WTC11 (cell line): ENCODE results near the gene IPO8. TPM values are rescaled to one million over a fixed set of nuclear protein-coding genes. Genes with fewer than 3 reads are reported as not detected.

Experiments
- ATAC-seq: fragments of 200-7000 bp; cut with Tn5 transposase; 2 replicates; pipeline ENCODE4 v1.10.0; 2021; ENCODE audit warnings: mild to moderate bottlenecking, moderate library complexity
- CTCF ChIA-PET: fragments of 300-600 bp; sonication (Branson Sonifier 250); formaldehyde crosslinking; loops from one replicate; lab custom pipeline; 2021; ENCODE audit warnings: antibody characterized with exemption; lab: Charles Lee
- POLR2A ChIA-PET: fragments of 350-600 bp; sonication (Branson Sonifier 250); formaldehyde crosslinking; loops from one replicate; lab custom pipeline; 2021; ENCODE audit warnings: antibody characterized with exemption; lab: Charles Lee
- DNase-seq: peaks from one replicate; pipeline ENCODE4 v3.0.0; 2021; ENCODE audit warnings: low spot score
- H3K27ac Mint-ChIP-seq: 2 replicates; pipeline ENCODE4 v1.8.0; 2021; ENCODE audit warnings: mixed read lengths
- H3K27me3 Mint-ChIP-seq: 2 replicates; pipeline ENCODE4 v1.8.0; 2021; ENCODE audit warnings: low read depth, mild to moderate bottlenecking, moderate library complexity, mixed read lengths
- H3K36me3 Mint-ChIP-seq: 2 replicates; pipeline ENCODE4 v1.8.0; 2021; ENCODE audit warnings: mixed read lengths
- H3K4me1 Mint-ChIP-seq: 2 replicates; pipeline ENCODE4 v1.8.0; 2022; ENCODE audit warnings: mixed read lengths
- H3K4me3 Mint-ChIP-seq: 2 replicates; pipeline ENCODE4 v1.8.0; 2021; ENCODE audit warnings: mild to moderate bottlenecking, moderate library complexity, mixed read lengths
- H3K9me3 Mint-ChIP-seq: 2 replicates; pipeline ENCODE4 v1.8.0; 2021; ENCODE audit warnings: mixed read lengths
- CREM ChIP-seq: sonication (generic); formaldehyde crosslinking; IDR thresholded peaks from 2 replicates; pipeline ENCODE4 v1.8.1; 2022; ENCODE audit warnings: mild to moderate bottlenecking, missing genetic modification reagents, moderate library complexity
- ELF4 ChIP-seq: sonication (generic); formaldehyde crosslinking; IDR thresholded peaks from 2 replicates; pipeline ENCODE4 v1.8.1; 2022; ENCODE audit warnings: low read depth, mild to moderate bottlenecking, moderate library complexity, missing genetic modification reagents
- GABPB1 ChIP-seq: sonication (generic); formaldehyde crosslinking; IDR thresholded peaks from 2 replicates; pipeline ENCODE4 v1.8.1; 2023; ENCODE audit warnings: mild to moderate bottlenecking, missing genetic modification reagents
- JUN ChIP-seq: sonication (generic); formaldehyde crosslinking; IDR thresholded peaks from 2 replicates; pipeline ENCODE4 v1.8.0; 2023; ENCODE audit warnings: mild to moderate bottlenecking, missing genetic modification reagents
- MYBL2 ChIP-seq: sonication (generic); formaldehyde crosslinking; IDR thresholded peaks from 2 replicates; pipeline ENCODE4 v1.8.1; 2023; ENCODE audit warnings: mild to moderate bottlenecking, moderate library complexity, missing genetic modification reagents
- NR1H2 ChIP-seq: sonication (generic); formaldehyde crosslinking; IDR thresholded peaks from 2 replicates; pipeline ENCODE4 v1.9.0; 2021; ENCODE audit warnings: mild to moderate bottlenecking, moderate library complexity, missing genetic modification reagents
- NR2C2 ChIP-seq: sonication (generic); formaldehyde crosslinking; IDR thresholded peaks from 2 replicates; pipeline ENCODE4 v1.8.0; 2022; ENCODE audit warnings: mild to moderate bottlenecking, missing genetic modification reagents
- OVOL2 ChIP-seq: fragments of 250-450 bp; sonication (Bioruptor Pico); IDR thresholded peaks from 2 replicates; pipeline ENCODE4 v1.9.0; 2021; ENCODE audit warnings: mild to moderate bottlenecking, borderline replicate concordance
- SOX15 ChIP-seq: fragments of 250-450 bp; sonication (Bioruptor Pico); IDR thresholded peaks from 2 replicates; pipeline ENCODE4 v1.9.0; 2021; ENCODE audit warnings: mild to moderate bottlenecking
- TCF7 ChIP-seq: sonication (generic); formaldehyde crosslinking; IDR thresholded peaks from 2 replicates; pipeline ENCODE4 v1.8.0; 2022; ENCODE audit warnings: mild to moderate bottlenecking, low read depth, missing genetic modification reagents, moderate library complexity
- TEAD4 ChIP-seq: sonication (generic); formaldehyde crosslinking; IDR thresholded peaks from 2 replicates; pipeline ENCODE4 v1.8.0; 2022; ENCODE audit warnings: mild to moderate bottlenecking, missing genetic modification reagents
- TP53 ChIP-seq: sonication (generic); formaldehyde crosslinking; IDR thresholded peaks from 2 replicates; pipeline ENCODE4 v1.8.1; 2023; ENCODE audit warnings: mild to moderate bottlenecking, missing genetic modification reagents
- ZBTB21 ChIP-seq: sonication (generic); formaldehyde crosslinking; IDR thresholded peaks from 2 replicates; pipeline ENCODE4 v1.8.1; 2023; ENCODE audit warnings: mild to moderate bottlenecking, missing genetic modification reagents, borderline replicate concordance
- ZNF232 ChIP-seq: sonication (generic); formaldehyde crosslinking; IDR thresholded peaks from 2 replicates; pipeline ENCODE4 v1.8.0; 2022; ENCODE audit warnings: mild to moderate bottlenecking, missing genetic modification reagents
- ZNF263 ChIP-seq: sonication (generic); formaldehyde crosslinking; IDR thresholded peaks from 2 replicates; pipeline ENCODE4 v1.8.1; 2022; ENCODE audit warnings: low read depth, mild to moderate bottlenecking, moderate library complexity, missing genetic modification reagents
- ZNF317 ChIP-seq: sonication (generic); formaldehyde crosslinking; IDR thresholded peaks from 2 replicates; pipeline ENCODE4 v1.8.1; 2023; ENCODE audit warnings: low read depth, mild to moderate bottlenecking, moderate library complexity, missing genetic modification reagents, borderline replicate concordance
- ZNF416 ChIP-seq: fragments of 250-450 bp; sonication (Bioruptor Pico); IDR thresholded peaks from 2 replicates; pipeline ENCODE4 v1.9.0; 2021; ENCODE audit warnings: mild to moderate bottlenecking, inconsistent platforms
- ZNF671 ChIP-seq: fragments of 250-450 bp; sonication (Bioruptor Pico); IDR thresholded peaks from 2 replicates; pipeline ENCODE4 v1.8.0; 2021; ENCODE audit warnings: mild to moderate bottlenecking
- total RNA-seq: library from RNA; stranded (reverse); gene quantifications from 3 replicates; pipeline ENCODE4 v1.2.3, GENCODE V29; 2021
- TF ChIP-seq, protein P1 (sequence below): fragments of 250-450 bp; sonication (Bioruptor Pico); IDR thresholded peaks from 2 replicates; pipeline ENCODE4 v2.1.2; 2022; ENCODE audit warnings: mild to moderate bottlenecking, moderate library complexity
- TF ChIP-seq, protein P2 (sequence below): sonication (generic); formaldehyde crosslinking; IDR thresholded peaks from 2 replicates; pipeline ENCODE4 v1.8.1; 2023; ENCODE audit warnings: mild to moderate bottlenecking, missing genetic modification reagents, moderate library complexity
- TF ChIP-seq, protein P3 (sequence below): sonication (generic); formaldehyde crosslinking; IDR thresholded peaks from 2 replicates; pipeline ENCODE4 v1.8.1; 2023; ENCODE audit warnings: mild to moderate bottlenecking, missing genetic modification reagents, moderate library complexity
- TF ChIP-seq, protein P4 (sequence below): sonication (generic); formaldehyde crosslinking; conservative IDR thresholded peaks from 2 replicates; pipeline ENCODE4 v1.8.1; 2023; ENCODE audit warnings: mild to moderate bottlenecking, low read depth, missing genetic modification reagents, moderate library complexity
- TF ChIP-seq, protein P5 (sequence below): sonication (generic); formaldehyde crosslinking; IDR thresholded peaks from 2 replicates; pipeline ENCODE4 v1.8.1; 2023; ENCODE audit warnings: mild to moderate bottlenecking, missing genetic modification reagents
- TF ChIP-seq, protein P6 (sequence below): fragments of 250-450 bp; sonication (Bioruptor Pico); IDR thresholded peaks from 2 replicates; pipeline ENCODE4 v1.9.0; 2021; ENCODE audit warnings: mild to moderate bottlenecking

IPO8 gene
- total RNA-seq, 1 experiment from 2014 or later = 44.8 TPM

DNA sequence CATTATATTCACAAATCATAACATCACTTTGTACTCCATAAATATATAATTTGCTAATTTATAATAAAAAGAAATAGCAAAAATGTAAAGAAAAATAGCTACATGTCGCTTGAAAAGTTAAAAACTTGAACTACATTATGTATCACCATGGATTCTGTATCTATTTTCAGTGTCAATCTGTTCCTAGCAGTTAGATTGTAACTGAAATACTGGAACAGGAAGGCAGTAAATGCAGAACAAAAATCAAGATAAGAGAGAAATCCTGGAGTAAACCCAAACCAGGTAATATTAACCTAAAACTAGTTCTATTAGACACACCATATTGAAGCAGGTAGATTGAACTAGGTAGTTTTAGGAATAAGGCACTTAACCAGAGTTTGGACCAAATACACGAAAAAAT is 60.3 kb downstream of the IPO8 start:
- ChIA-PET POLR2A (no interaction called here), CTCF (no interaction called here)
- Mint-ChIP-seq H3K4me1 (no peaks in the 10 kb centered on the region), H3K36me3 (peaks cover 33% of the 10 kb centered on the region)
- no peak for DNase-seq
- no peak for TF ChIP-seq ZNF317 (CRISPR knock-in tag)
- TF ChIP-seq TCF7 (CRISPR knock-in tag) = no peak
- no peak for TF ChIP-seq ZNF232 (CRISPR knock-in tag)
- TF ChIP-seq, protein P1, sequence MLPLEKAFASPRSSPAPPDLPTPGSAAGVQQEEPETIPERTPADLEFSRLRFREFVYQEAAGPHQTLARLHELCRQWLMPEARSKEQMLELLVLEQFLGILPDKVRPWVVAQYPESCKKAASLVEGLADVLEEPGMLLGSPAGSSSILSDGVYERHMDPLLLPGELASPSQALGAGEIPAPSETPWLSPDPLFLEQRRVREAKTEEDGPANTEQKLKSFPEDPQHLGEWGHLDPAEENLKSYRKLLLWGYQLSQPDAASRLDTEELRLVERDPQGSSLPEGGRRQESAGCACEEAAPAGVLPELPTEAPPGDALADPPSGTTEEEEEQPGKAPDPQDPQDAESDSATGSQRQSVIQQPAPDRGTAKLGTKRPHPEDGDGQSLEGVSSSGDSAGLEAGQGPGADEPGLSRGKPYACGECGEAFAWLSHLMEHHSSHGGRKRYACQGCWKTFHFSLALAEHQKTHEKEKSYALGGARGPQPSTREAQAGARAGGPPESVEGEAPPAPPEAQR (CRISPR knock-in tag) = no peak
- TF ChIP-seq, all 79 proteins: peak for 0
- no peaks in the 10 kb centered on the region for H3K27me3 Mint-ChIP-seq
- H3K4me3 Mint-ChIP-seq = no peak overlapping the region
- H3K27ac Mint-ChIP-seq = no peak overlapping the region
- ATAC-seq = no peak
- H3K9me3 Mint-ChIP-seq = no peaks in the 10 kb centered on the region

DNA sequence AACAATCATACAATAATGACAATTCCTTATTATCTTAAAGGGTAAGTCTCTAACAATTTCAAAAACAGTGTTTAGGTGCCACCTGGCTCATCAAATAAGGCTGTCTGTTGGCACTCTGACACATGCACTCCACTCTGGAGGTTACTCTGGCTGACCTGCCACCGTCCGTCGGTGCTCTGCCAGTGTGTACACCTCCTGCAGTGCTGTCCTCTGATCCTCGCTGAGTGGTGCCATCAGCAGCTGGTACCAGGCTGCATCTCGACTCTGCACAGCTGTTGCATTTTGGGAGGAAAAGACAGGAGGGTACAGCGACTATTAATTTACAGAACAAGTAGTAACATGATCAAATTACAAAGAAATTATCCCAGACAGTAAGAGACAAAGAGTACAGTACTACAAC is 63.9 kb downstream of the IPO8 start:
- DNase-seq = no peak
- TF ChIP-seq ELF4 (CRISPR knock-in tag) (no peak), ZNF416 (no peak), GABPB1 (CRISPR knock-in tag) (no peak), ZNF263 (CRISPR knock-in tag) (no peak), JUN (CRISPR knock-in tag) (no peak)
- TF ChIP-seq, protein P2, sequence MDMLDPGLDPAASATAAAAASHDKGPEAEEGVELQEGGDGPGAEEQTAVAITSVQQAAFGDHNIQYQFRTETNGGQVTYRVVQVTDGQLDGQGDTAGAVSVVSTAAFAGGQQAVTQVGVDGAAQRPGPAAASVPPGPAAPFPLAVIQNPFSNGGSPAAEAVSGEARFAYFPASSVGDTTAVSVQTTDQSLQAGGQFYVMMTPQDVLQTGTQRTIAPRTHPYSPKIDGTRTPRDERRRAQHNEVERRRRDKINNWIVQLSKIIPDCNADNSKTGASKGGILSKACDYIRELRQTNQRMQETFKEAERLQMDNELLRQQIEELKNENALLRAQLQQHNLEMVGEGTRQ = no peak
- H3K27me3 Mint-ChIP-seq = no peaks in the 10 kb centered on the region
- ChIA-PET CTCF (no interaction called here), POLR2A (no interaction called here)
- peaks cover 27% of the 10 kb centered on the region for H3K36me3 Mint-ChIP-seq
- no peak for ATAC-seq
- H3K9me3 Mint-ChIP-seq = no peaks in the 10 kb centered on the region
- H3K4me1 Mint-ChIP-seq = no peaks in the 10 kb centered on the region
- H3K4me3 Mint-ChIP-seq = no peak overlapping the region
- H3K27ac Mint-ChIP-seq = no peak overlapping the region

DNA sequence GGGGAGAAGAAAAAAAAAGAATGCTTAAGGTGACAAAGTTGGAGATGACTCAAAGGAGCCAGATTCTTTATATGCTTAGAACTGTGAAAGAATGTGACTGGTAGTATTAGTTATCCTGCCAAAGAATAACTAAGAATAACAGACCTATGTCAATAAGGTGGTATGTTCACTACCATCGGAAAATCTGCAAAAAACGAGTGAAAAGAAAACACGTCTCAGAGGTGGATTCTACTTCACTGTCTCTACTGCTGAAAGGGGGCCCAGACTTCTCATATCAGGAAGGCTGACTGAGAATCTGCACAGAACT is 64.7 kb downstream of the IPO8 start:
- POLR2A ChIA-PET = no interaction called here
- ATAC-seq (no peak), DNase-seq (no peak)
- Mint-ChIP-seq H3K9me3 (no peaks in the 10 kb centered on the region), H3K4me3 (no peak overlapping the region), H3K4me1 (no peaks in the 10 kb centered on the region), H3K27me3 (no peaks in the 10 kb centered on the region)
- TF ChIP-seq ZBTB21 (CRISPR knock-in tag) (no peak), TP53 (CRISPR knock-in tag) (no peak), NR1H2 (CRISPR knock-in tag) (no peak), OVOL2 (CRISPR knock-in tag) (no peak), ELF4 (CRISPR knock-in tag) (no peak), SOX15 (CRISPR knock-in tag) (no peak), TEAD4 (CRISPR knock-in tag) (no peak), NR2C2 (no peak), MYBL2 (CRISPR knock-in tag) (no peak), ZNF671 (CRISPR knock-in tag) (no peak), TCF7 (CRISPR knock-in tag) (no peak), CREM (CRISPR knock-in tag) (no peak)
- TF ChIP-seq, protein P3, sequence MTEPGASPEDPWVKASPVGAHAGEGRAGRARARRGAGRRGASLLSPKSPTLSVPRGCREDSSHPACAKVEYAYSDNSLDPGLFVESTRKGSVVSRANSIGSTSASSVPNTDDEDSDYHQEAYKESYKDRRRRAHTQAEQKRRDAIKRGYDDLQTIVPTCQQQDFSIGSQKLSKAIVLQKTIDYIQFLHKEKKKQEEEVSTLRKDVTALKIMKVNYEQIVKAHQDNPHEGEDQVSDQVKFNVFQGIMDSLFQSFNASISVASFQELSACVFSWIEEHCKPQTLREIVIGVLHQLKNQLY = no peak
- TF ChIP-seq, protein P4, sequence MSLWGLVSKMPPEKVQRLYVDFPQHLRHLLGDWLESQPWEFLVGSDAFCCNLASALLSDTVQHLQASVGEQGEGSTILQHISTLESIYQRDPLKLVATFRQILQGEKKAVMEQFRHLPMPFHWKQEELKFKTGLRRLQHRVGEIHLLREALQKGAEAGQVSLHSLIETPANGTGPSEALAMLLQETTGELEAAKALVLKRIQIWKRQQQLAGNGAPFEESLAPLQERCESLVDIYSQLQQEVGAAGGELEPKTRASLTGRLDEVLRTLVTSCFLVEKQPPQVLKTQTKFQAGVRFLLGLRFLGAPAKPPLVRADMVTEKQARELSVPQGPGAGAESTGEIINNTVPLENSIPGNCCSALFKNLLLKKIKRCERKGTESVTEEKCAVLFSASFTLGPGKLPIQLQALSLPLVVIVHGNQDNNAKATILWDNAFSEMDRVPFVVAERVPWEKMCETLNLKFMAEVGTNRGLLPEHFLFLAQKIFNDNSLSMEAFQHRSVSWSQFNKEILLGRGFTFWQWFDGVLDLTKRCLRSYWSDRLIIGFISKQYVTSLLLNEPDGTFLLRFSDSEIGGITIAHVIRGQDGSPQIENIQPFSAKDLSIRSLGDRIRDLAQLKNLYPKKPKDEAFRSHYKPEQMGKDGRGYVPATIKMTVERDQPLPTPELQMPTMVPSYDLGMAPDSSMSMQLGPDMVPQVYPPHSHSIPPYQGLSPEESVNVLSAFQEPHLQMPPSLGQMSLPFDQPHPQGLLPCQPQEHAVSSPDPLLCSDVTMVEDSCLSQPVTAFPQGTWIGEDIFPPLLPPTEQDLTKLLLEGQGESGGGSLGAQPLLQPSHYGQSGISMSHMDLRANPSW (CRISPR knock-in tag) = no peak
- TF ChIP-seq, protein P5, sequence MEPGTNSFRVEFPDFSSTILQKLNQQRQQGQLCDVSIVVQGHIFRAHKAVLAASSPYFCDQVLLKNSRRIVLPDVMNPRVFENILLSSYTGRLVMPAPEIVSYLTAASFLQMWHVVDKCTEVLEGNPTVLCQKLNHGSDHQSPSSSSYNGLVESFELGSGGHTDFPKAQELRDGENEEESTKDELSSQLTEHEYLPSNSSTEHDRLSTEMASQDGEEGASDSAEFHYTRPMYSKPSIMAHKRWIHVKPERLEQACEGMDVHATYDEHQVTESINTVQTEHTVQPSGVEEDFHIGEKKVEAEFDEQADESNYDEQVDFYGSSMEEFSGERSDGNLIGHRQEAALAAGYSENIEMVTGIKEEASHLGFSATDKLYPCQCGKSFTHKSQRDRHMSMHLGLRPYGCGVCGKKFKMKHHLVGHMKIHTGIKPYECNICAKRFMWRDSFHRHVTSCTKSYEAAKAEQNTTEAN (CRISPR knock-in tag) = no peak
- TF ChIP-seq, protein P6, sequence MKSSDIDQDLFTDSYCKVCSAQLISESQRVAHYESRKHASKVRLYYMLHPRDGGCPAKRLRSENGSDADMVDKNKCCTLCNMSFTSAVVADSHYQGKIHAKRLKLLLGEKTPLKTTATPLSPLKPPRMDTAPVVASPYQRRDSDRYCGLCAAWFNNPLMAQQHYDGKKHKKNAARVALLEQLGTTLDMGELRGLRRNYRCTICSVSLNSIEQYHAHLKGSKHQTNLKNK (CRISPR knock-in tag) = no peak
- TF ChIP-seq, all 79 proteins: peak for 0
- Mint-ChIP-seq H3K36me3 (peaks cover 21% of the 10 kb centered on the region), H3K27ac (no peak overlapping the region)
- CTCF ChIA-PET = no interaction called here
